NB4 (cell line): ENCODE data around the gene APOBEC3C.
"Not testable (repeated sequence)": the region's sequence is repeated elsewhere in the genome, so short reads cannot be mapped to it uniquely, and the experiment has no call there.

Source experiments
- DNase-seq: peaks from one replicate; pipeline ENCODE4 v3.0.0; 2010; ENCODE audit warnings: low read depth
- H3K4me3 ChIP-seq: one replicate; pipeline ENCODE4 v1.5.1; 2011; ENCODE audit warnings: mild to moderate bottlenecking, low read depth, low read length, moderate library complexity
- CTCF ChIP-seq: IDR thresholded peaks from one replicate; pipeline ENCODE4 v1.5.1; 2012; ENCODE audit warnings: low read depth, low read length
- MYC ChIP-seq: IDR thresholded peaks from 2 replicates; pipeline ENCODE4 v1.6.1; 2011; ENCODE audit warnings: low read depth, low read length
- POLR2A ChIP-seq: IDR thresholded peaks from 2 replicates; pipeline ENCODE4 v1.6.1; 2011; ENCODE audit warnings: mild to moderate bottlenecking; ENCODE audit not compliant: insufficient read length; ENCODE audit errors: extremely low read depth
- TF ChIP-seq, protein P1 (sequence below): IDR thresholded peaks from 2 replicates; pipeline ENCODE4 v1.6.1; 2011; ENCODE audit warnings: low read depth, low read length

Gene APOBEC3C

DNA sequence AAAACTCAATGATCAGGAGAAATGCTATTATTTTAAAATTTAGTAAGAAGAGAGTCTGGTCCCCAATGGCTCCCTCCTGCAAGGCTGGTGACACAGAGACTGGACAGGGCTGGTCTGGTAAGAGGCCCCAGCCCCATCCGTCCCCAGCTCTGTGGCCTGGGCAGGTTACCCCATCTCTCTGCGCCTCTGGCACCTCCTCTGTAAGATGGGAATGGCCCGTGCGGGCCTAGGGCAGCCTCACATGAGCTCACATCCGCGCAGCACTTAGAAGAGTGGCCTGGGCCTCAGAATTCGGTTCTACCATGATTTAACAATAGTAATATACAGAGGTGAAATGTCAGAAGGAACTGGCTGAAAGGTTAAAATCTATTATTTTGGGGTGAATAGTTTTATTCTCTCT, 27.9 kb downstream of the APOBEC3C start:
- DNase-seq: no peak
- no peak overlapping the region for H3K4me3 ChIP-seq
- no peak for TF ChIP-seq CTCF
- TF ChIP-seq MYC: no peak

DNA sequence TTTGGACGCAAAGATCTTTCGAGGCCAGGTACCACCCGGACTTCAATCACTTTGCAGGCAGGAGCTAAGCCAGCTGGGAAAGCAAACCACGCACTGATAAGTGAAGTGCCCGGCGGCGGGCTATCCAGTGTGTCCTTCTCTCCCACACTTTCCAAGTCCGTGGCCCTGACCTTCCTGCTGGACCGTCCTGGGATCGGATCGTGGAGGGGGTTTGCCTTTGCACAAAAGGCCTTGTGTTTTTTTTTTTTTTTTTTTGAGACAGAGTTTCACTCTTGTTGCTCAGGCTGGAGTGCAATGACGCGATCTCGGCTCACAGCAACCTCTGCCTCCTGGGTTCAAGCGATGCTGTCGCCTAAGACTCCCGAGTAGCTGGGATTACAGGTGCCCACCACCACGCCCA, 29.0 kb downstream of the APOBEC3C start:
- not testable (repeated sequence) for DNase-seq, H3K4me3 ChIP-seq

GRCh38 chr22:39045136-39045535, 31.1 kb downstream of the APOBEC3C start:
- not testable (repeated sequence) for H3K4me3 ChIP-seq, DNase-seq

GRCh38 chr22:39049486-39049885, 35.4 kb downstream of the APOBEC3C start:
- not testable (repeated sequence) for DNase-seq, H3K4me3 ChIP-seq

- DNase-seq, H3K4me3 ChIP-seq: not testable (repeated sequence)
Observed at GRCh38 chr22:39051844-39052495, 37.9 kb downstream of the APOBEC3C start.

DNA sequence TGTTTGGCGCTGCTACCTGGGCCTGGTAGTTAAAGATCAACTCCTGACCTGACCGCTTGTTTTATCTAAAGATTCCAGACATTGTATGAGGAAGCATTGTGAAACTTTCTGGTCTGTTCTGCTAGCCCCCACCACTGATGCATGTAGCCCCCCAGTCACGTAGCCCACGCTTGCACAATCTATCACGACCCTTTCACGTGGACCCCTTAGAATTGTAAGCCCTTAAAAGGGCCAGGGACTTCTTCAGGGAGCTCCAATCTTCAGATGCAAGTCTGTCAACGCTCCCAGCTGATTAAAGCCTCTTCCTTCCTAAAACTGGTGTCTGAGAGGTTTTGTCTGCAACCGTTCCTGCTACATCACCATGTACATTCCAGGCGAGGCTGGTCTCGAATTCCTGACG, 41.6 kb downstream of the APOBEC3C start:
- DNase-seq: no peak
- TF ChIP-seq, protein P1, sequence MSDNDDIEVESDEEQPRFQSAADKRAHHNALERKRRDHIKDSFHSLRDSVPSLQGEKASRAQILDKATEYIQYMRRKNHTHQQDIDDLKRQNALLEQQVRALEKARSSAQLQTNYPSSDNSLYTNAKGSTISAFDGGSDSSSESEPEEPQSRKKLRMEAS: no peak
- TF ChIP-seq POLR2A (no peak), CTCF (no peak), MYC (no peak)
- H3K4me3 ChIP-seq: no peak overlapping the region

- not testable (repeated sequence) for DNase-seq, H3K4me3 ChIP-seq
Observed at GRCh38 chr22:39061290-39061689, 47.2 kb downstream of the APOBEC3C start.

- not testable (repeated sequence) for DNase-seq
Observed at GRCh38 chr22:39061951-39062350, 47.9 kb downstream of the APOBEC3C start.

GRCh38 chr22:39063904-39064303, 49.8 kb downstream of the APOBEC3C start:
- H3K4me3 ChIP-seq, DNase-seq: not testable (repeated sequence)

More at GRCh38 chr22:39061951-39062350, 47.9 kb downstream of the APOBEC3C start:
- H3K4me3 ChIP-seq: not testable (repeated sequence)

DNA sequence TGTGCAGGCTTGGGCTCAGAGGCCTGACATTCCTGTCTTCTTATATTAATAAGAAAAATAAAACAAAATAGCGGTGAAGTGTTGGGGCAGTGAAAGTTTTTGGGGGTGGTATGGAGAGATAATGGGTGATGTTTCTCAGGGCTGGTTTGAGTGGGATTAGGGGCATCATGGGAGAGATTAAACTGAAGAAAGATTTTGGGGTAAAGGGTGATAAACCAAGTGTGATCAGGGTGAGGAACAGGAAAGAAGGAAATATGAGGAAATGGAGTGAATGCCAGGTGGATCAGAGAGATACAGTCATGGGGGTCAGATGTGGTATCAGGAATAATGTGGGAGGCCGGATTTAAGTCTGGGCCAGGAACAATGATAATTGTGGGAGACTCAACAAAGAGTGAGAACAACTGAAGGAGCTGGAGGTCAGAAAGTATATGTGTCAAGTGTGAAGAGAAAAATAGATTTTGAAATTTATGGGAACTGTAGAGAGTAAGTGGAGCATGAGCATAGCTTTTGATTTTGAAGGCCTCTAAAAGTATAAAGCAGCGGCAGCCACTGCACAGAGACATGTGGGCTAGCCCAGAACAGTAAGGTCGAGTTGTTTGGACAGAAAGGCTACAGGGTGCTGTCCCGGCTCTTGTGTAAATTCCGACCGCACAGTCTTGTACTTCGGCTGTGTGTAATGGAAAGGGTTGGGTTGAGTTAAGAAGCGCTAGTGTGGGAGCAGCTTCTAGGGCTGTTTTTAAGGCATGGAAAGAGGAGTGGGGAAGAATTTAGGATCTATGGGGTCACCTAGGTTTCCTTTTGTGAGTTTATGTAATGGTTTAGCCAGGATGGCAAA, 52.6 kb downstream of the APOBEC3C start:
- not testable (repeated sequence) for DNase-seq, H3K4me3 ChIP-seq

DNA sequence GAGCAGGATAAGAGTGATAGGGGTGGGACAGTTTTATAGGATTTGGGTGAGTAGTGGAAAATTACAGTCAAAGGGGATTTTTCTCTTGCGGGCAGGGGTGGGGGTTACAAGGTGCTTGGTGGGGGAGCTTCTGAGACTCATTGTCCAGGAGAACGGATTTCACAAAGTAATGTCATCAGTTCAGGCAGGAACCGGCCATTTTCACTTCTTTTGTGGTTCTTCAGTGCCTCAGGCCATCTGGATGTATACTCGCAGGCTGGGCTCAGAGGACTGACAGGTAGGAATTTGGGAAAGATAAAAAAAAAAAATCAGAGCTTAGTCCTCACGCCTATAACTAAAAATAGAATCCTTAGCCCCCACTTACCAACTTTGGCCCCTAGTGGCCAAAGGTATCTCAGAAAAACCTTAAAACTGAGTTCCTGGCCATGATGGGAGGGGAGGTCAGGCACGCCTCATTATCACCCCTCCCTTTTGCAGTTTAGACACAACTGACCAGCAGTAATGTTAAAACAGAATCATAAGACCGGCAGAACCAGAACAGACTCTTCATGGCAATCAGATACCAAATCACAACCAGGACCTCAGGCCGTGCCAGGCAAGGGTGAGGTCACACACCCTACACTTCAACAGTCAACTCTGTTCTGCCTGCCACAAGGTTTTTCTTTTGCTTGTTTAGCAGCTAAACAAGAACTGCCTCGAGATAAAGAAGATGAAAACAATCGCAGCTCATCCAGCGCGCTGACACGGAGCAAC, 54.2 kb downstream of the APOBEC3C start:
- TF ChIP-seq MYC (no peak), POLR2A (no peak), CTCF (no peak)
- TF ChIP-seq, protein P1: no peak
- DNase-seq: no peak
- no peak overlapping the region for H3K4me3 ChIP-seq
